H1 (cell line): Measurements from ENCODE around the gene NRP2. TPM values are rescaled to one million over a fixed set of nuclear protein-coding genes. Genes with fewer than 3 reads are reported as not detected.

Experiments used
- CTCF ChIA-PET: fragments of 300-600 bp; sonication (Branson Sonifier 250); formaldehyde crosslinking; loops from one replicate; lab custom pipeline; 2021; ENCODE audit not compliant: partially characterized antibody; lab: Charles Lee
- POLR2A ChIA-PET: fragments of 300-600 bp; sonication (Branson Sonifier 250); formaldehyde crosslinking; loops from one replicate; lab custom pipeline; 2021; ENCODE audit warnings: inconsistent platforms; ENCODE audit not compliant: partially characterized antibody; lab: Charles Lee
- DNase-seq, 2 experiments: peaks; one replicate each; pipeline versions ENCODE4 v3.0.0 to v3.0.0-alpha.2; 2010 to 2022; ENCODE audit warnings: low spot score in 2 of 2, low read depth in 1 of 2, mixed read lengths in 1 of 2
- FAIRE-seq: peaks from 2 replicates; lab custom pipeline; 2011; peaks lifted over from hg19 to GRCh38; lab: Jason Lieb, UNC
- H2AFZ ChIP-seq: 2 replicates; pipeline ENCODE4 v1.8.1; 2012; ENCODE audit warnings: low read length, inconsistent platforms
- H2AK5ac ChIP-seq: 2 replicates; pipeline ENCODE4 v1.6.1; 2013; ENCODE audit warnings: low read depth, low read length
- H2BK120ac ChIP-seq: replicated peaks from 2 replicates; pipeline ENCODE3; 2013; ENCODE audit warnings: low read depth, low read length, inconsistent platforms
- H2BK12ac ChIP-seq: 2 replicates; pipeline ENCODE4 v1.6.1; 2013; ENCODE audit warnings: low read depth, low read length
- H2BK15ac ChIP-seq: 2 replicates; pipeline ENCODE4 v1.6.1; 2013; ENCODE audit warnings: low read length
- H2BK20ac ChIP-seq: 2 replicates; pipeline ENCODE4 v1.6.1; 2013; ENCODE audit warnings: low read length
- H2BK5ac ChIP-seq: 2 replicates; pipeline ENCODE4 v1.6.1; 2013; ENCODE audit warnings: low read depth, low read length
- H3K14ac ChIP-seq: 2 replicates; pipeline ENCODE4 v1.6.1; 2013; ENCODE audit warnings: inconsistent platforms; ENCODE audit not compliant: insufficient read length
- H3K18ac ChIP-seq: 2 replicates; pipeline ENCODE4 v1.6.1; 2013; ENCODE audit warnings: low read length; ENCODE audit errors: extremely low read depth
- H3K23ac ChIP-seq: 2 replicates; pipeline ENCODE4 v1.6.1; 2013; ENCODE audit warnings: inconsistent platforms; ENCODE audit not compliant: insufficient read length
- H3K23me2 ChIP-seq: 2 replicates; pipeline ENCODE4 v1.6.1; 2013; ENCODE audit warnings: low read depth, low read length
- H3K27ac ChIP-seq: 2 replicates; pipeline ENCODE4 v1.6.1; 2011; ENCODE audit warnings: low read depth, low read length, inconsistent platforms
- H3K27me3 ChIP-seq, 4 experiments: replicated peaks in 1 of 4; 1 replicate in 1 of 4; 2 replicates in 3 of 4; pipeline versions ENCODE4 v1.6.1 to v1.8.1; 2011 to 2013; ENCODE audit warnings: low read length in 3 of 4, mild to moderate bottlenecking in 3 of 4, inconsistent platforms in 2 of 4, mixed read lengths in 2 of 4, moderate library complexity in 1 of 4; ENCODE audit not compliant: control insufficient read depth in 3 of 4, insufficient read depth in 3 of 4; ENCODE audit errors: extremely low read depth in 1 of 4
- H3K36me3 ChIP-seq, 4 experiments: 2 replicates each; pipeline versions ENCODE4 v1.6.1 to v1.8.1; 2011 to 2013; ENCODE audit warnings: mild to moderate bottlenecking in 4 of 4, low read length in 3 of 4, moderate library complexity in 2 of 4, control low read depth in 1 of 4, inconsistent platforms in 1 of 4; ENCODE audit not compliant: insufficient read depth in 4 of 4, control insufficient read depth in 2 of 4
- H3K4ac ChIP-seq: replicated peaks from 2 replicates; pipeline ENCODE3; 2013; ENCODE audit warnings: low read length, low read depth, mixed read lengths, inconsistent platforms; ENCODE audit not compliant: insufficient read length
- H3K4me1 ChIP-seq, 4 experiments: replicated peaks in 1 of 4; 1 replicate in 1 of 4; 2 replicates in 3 of 4; pipeline versions ENCODE4 v1.6.1 to v1.8.1; 2011 to 2013; ENCODE audit warnings: low read length in 3 of 4, inconsistent platforms in 2 of 4, mixed read lengths in 1 of 4; ENCODE audit not compliant: insufficient read depth in 4 of 4, control insufficient read depth in 3 of 4
- H3K4me2 ChIP-seq, 2 experiments: 2 replicates each; pipeline versions ENCODE4 v1.6.1 to v1.8.1; 2011 to 2013; ENCODE audit warnings: low read depth in 2 of 2, low read length in 2 of 2, control low read depth in 1 of 2, inconsistent platforms in 1 of 2, mild to moderate bottlenecking in 1 of 2; ENCODE audit not compliant: insufficient read depth in 1 of 2
- H3K4me3 ChIP-seq, 4 experiments: fragments of 200-600, 300-600 bp in 1 of 4; sonication (generic), shearing (Covaris generic), sonication (Bioruptor Twin) in 1 of 4; 2 replicates each; pipeline versions ENCODE4 v1.5.1 to v1.8.1; 2011 to 2016; ENCODE audit warnings: low read length in 4 of 4, low read depth in 3 of 4, control low read depth in 2 of 4, inconsistent platforms in 2 of 4, mild to moderate bottlenecking in 2 of 4, mixed read lengths in 1 of 4, moderate library complexity in 1 of 4; ENCODE audit not compliant: insufficient read depth in 2 of 4; ENCODE audit errors: extremely low read depth in 1 of 4
- H3K56ac ChIP-seq: replicated peaks from 2 replicates; pipeline ENCODE3; 2013; ENCODE audit warnings: low read depth, mild to moderate bottlenecking, mixed read lengths, low read length, inconsistent platforms; ENCODE audit not compliant: insufficient read length
- H3K79me1 ChIP-seq: 2 replicates; pipeline ENCODE4 v1.6.1; 2013; ENCODE audit warnings: low read depth, low read length, control low read depth
- H3K79me2 ChIP-seq, 2 experiments: 2 replicates each; pipeline versions ENCODE4 v1.6.1 to v1.8.1; 2012 to 2013; ENCODE audit warnings: low read length in 2 of 2, mild to moderate bottlenecking in 2 of 2, inconsistent platforms in 1 of 2; ENCODE audit not compliant: insufficient read depth in 2 of 2, control insufficient read depth in 1 of 2
- H3K9ac ChIP-seq, 4 experiments: replicated peaks in 1 of 4; 1 replicate in 1 of 4; 2 replicates in 3 of 4; pipeline versions ENCODE4 v1.6.1 to v1.8.1; 2011 to 2013; ENCODE audit warnings: low read depth in 3 of 4, low read length in 3 of 4, control low read depth in 2 of 4, mild to moderate bottlenecking in 2 of 4, moderate library complexity in 2 of 4, inconsistent platforms in 1 of 4; ENCODE audit errors: extremely low read depth in 1 of 4
- H3K9me3 ChIP-seq, 2 experiments: 2 replicates each; pipeline versions ENCODE4 v1.6.1 to v1.8.1; 2012 to 2013; ENCODE audit warnings: mild to moderate bottlenecking in 2 of 2, moderate library complexity in 2 of 2, control low read depth in 1 of 2, inconsistent platforms in 1 of 2, low read depth in 1 of 2, low read length in 1 of 2, mixed read lengths in 1 of 2; ENCODE audit not compliant: insufficient read depth in 2 of 2
- H4K20me1 ChIP-seq, 2 experiments: replicated peaks in 1 of 2; 2 replicates each; pipeline versions ENCODE3 to v1.8.1; 2011 to 2013; ENCODE audit warnings: inconsistent platforms in 2 of 2, low read length in 2 of 2, mild to moderate bottlenecking in 1 of 2; ENCODE audit not compliant: insufficient read depth in 2 of 2, control insufficient read depth in 1 of 2
- H4K5ac ChIP-seq: 2 replicates; pipeline ENCODE4 v1.6.1; 2013; ENCODE audit warnings: low read length, low read depth, mixed read lengths, inconsistent platforms; ENCODE audit not compliant: insufficient read length
- H4K8ac ChIP-seq: 2 replicates; pipeline ENCODE4 v1.8.0; 2013; ENCODE audit warnings: mild to moderate bottlenecking, moderate library complexity, low read length, inconsistent platforms; ENCODE audit not compliant: insufficient read depth; ENCODE audit errors: extremely low read depth
- H4K91ac ChIP-seq: replicated peaks from 2 replicates; pipeline ENCODE3; 2013; ENCODE audit warnings: low read length, mixed read lengths, inconsistent platforms; ENCODE audit not compliant: insufficient read length
- CTCF ChIP-seq, 3 experiments: IDR thresholded peaks; 1 replicate in 2 of 3; 2 replicates in 1 of 3; pipeline versions ENCODE4 v1.5.1 to v1.6.1; 2011; ENCODE audit warnings: low read length in 3 of 3, mild to moderate bottlenecking in 3 of 3, inconsistent platforms in 2 of 3, low read depth in 1 of 3, moderate library complexity in 1 of 3; ENCODE audit not compliant: insufficient read depth in 1 of 3; ENCODE audit errors: control extremely low read depth in 1 of 3
- EGR1 ChIP-seq: IDR thresholded peaks from 2 replicates; pipeline ENCODE4 v1.6.1; 2011; ENCODE audit warnings: low read depth, low read length, borderline replicate concordance
- GTF2F1 ChIP-seq: IDR thresholded peaks from 2 replicates; pipeline ENCODE4 v1.6.1; 2012; ENCODE audit warnings: low read depth, low read length, improper control_type of control experiment, borderline replicate concordance
- MAX ChIP-seq: IDR thresholded peaks from 2 replicates; pipeline ENCODE4 v1.6.1; 2012; ENCODE audit warnings: inconsistent platforms
- RAD21 ChIP-seq, 2 experiments: IDR thresholded peaks in 1 of 2; conservative IDR thresholded peaks in 1 of 2; 2 replicates each; pipeline ENCODE4 v1.6.1; 2011; ENCODE audit warnings: low read depth in 2 of 2, low read length in 2 of 2, improper control_type of control experiment in 1 of 2, inconsistent platforms in 1 of 2, mild to moderate bottlenecking in 1 of 2, moderate library complexity in 1 of 2
- WGBS, 2 experiments: shearing (Covaris generic) in 1 of 2; methylation state at CpG; one replicate each; pipeline versions ENCODE4 v1.1.6 to v1.1.7; 2013 to 2015; ENCODE audit warnings: low lambda C conversion rate in 2 of 2, mixed read lengths in 2 of 2, inconsistent platforms in 1 of 2, low coverage in 1 of 2, missing lambda C conversion rate in 1 of 2; ENCODE audit not compliant: insufficient replicate concordance in 2 of 2, insufficient coverage in 1 of 2, insufficient read length in 1 of 2; ENCODE audit errors: extremely low coverage in 1 of 2, missing lambda C conversion rate in 1 of 2; 5-methylcytosine and 5-hydroxymethylcytosine counted together
- polyA plus RNA-seq, 7 experiments: library from polyadenylated mRNA; depleted of rRNA in 3 of 7; stranded (reverse) in 5 of 7; unstranded in 2 of 7; fragments of >200 nt in 5 of 7; fragments of 200-250 nt in 2 of 7; gene quantifications; 1 replicate in 5 of 7; 2 replicates in 1 of 7; 4 replicates in 1 of 7; pipeline versions ENCODE4 v1.2.1 to v1.2.3, GENCODE V29; 2011 to 2013; ENCODE audit warnings: missing spikeins in 2 of 7, mixed read lengths in 2 of 7
- total RNA-seq: library from RNA; stranded (reverse); fragmentation: NEBNext Ultra II Directional; extraction: Animal tissue kit (Norgen Biotek cat#: 25700); gene quantifications from 2 replicates; pipeline ENCODE4 v1.2.1, GENCODE V29; 2021

Gene NRP2
- total and polyA plus RNA-seq, 2 of the 8 experiments (the other 6 are each of a cell fraction or from before 2014, with no cell fraction given), result 32.0 to 37.8 TPM

- ChIA-PET CTCF (interaction anchor here (1.1 to 4.5 kb wide), 7 partner anchors 9 to 81 kb away, joined by 3 to 31 read pairs (median 3); no protein-coding TSS in a partner anchor), POLR2A (interaction anchor here (1.4 to 1.9 kb wide), 2 partner anchors 12 to 14 kb away, joined by 8 to 11 read pairs; partner anchors contain the start of gene NRP2)
- H3K23ac ChIP-seq, result no peak overlapping the region
- H3K14ac ChIP-seq, result no peak overlapping the region
- H4K5ac ChIP-seq, result no peak overlapping the region
- H2BK12ac ChIP-seq, result peak overlapping the region; percentile 78; the same call in 1 of the 2 replicates
- no peak overlapping the region for H3K4me3 ChIP-seq
- H2AFZ ChIP-seq, result no peak overlapping the region
- no peak overlapping the region for H4K91ac ChIP-seq
- no peaks in the 10 kb centered on the region for H3K23me2 ChIP-seq
- H3K56ac ChIP-seq, result no peak overlapping the region
- peaks cover 5 to 18% (median 13%) of the 10 kb centered on the region in 4 experiments for H3K4me1 ChIP-seq
- no peak for TF ChIP-seq GTF2F1
- peak; percentile 28 to 53 (median 39); a peak in 3 of 4 replicates for TF ChIP-seq CTCF (IDR thresholded peaks at IDR 0.05; ENCODE audit: control extremely low read depth in 1 of 3, insufficient read depth in 1 of 3, low read depth in 1 of 3, low read length in 3 of 3)
- TF ChIP-seq EGR1, result no peak
- TF ChIP-seq RAD21 (IDR thresholded peaks at IDR 0.05 in 1 of 2, conservative IDR thresholded peaks at IDR 0.05 in 1 of 2; ENCODE audit: low read depth in 2 of 2, low read length in 2 of 2), result peak; percentile 60 to 72
- TF ChIP-seq MAX, result 0 out of 2 replicates have a peak, but pooled peaks have one; percentile 10
- no peak overlapping the region for H3K27ac ChIP-seq
- no peaks in the 10 kb centered on the region for H4K20me1 ChIP-seq
- DNase-seq (no peak), FAIRE-seq (no peak)
- H3K79me2 ChIP-seq, result peaks cover 0 to 18% of the 10 kb centered on the region in 2 experiments; a peak in 2 of 4 replicates
- H2BK20ac ChIP-seq, result peak overlapping the region; percentile 40
- WGBS, 2 experiments, result 75% methylated on average over 11 of the region's 11 CpGs; no CpG with 5 or more reads in 1 of the 2 experiments
- peak overlapping the region; percentile 69 for H2BK5ac ChIP-seq
- H3K4ac ChIP-seq, result no peak overlapping the region
- no peaks in the 10 kb centered on the region for H3K79me1 ChIP-seq
- no peak overlapping the region for H4K8ac ChIP-seq
- no peaks in the 10 kb centered on the region; a peak in 1 of 4 replicates for H3K9me3 ChIP-seq
- H3K27me3 ChIP-seq, result no peaks in the 10 kb centered on the region
- no peak overlapping the region for H2BK120ac ChIP-seq
- H3K36me3 ChIP-seq, result peaks cover 0 to 6% (median 0%) of the 10 kb centered on the region in 4 experiments; a peak in 1 of 8 replicates
- no peak overlapping the region for H3K18ac ChIP-seq
- no peak overlapping the region; the same call in 1 of the 2 replicates for H2BK15ac ChIP-seq
- H3K9ac ChIP-seq, result no peak overlapping the region
- H2AK5ac ChIP-seq, result no peak overlapping the region; the same call in 1 of the 2 replicates
- no peak overlapping the region for H3K4me2 ChIP-seq
Observed at GRCh38 chr2:205696331-205696926, 14.1 kb downstream of the NRP2 start.
